Measurements from ENCODE around the gene SLC19A2. TPM values are rescaled to one million over a fixed set of nuclear protein-coding genes. Genes with fewer than 3 reads are reported as not detected.

The SLC19A2 gene
- total RNA-seq, 4 donors from 2014 or later = 48.8 to 195 (median 96.0) TPM

DNA sequence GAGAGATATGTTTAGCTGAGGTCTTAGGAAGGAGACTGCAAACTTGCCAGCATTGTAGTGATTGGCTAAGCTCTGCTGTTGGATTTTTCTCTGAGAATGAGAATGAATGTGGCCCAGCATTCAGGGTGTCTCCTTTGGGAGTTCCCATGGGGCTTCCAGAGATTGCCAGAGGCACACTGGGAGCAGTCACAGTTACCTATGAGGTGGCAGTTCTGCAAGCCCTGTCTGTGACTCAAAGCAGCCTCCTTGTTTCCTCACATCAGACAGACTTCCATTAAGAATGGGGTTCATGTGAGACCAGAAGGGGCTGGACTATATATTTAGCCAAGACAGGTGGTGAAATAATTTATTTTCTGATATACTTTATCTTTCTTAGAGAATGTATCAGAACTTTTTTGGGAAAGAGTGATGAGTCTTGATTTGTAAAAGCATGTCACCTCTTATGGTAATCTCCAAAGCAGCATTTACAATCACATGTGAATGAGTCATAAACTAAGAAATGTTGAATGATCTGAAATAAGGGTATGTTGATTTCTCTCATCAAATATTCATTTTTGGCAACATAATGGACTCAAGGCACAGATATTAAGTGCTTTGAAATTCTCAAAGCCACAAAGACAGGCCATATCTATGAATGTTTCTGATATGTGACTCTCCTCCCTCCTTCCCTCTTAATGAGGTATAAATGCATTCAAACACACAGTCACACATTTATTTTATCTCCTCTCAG is 9.5 kb upstream of the SLC19A2 start:
- DNase-seq (ENCODE audit: low spot score) = no peak
- peak; percentile 57 for ATAC-seq (ENCODE audit: low FRiP score)
- TF ChIP-seq, protein P1, sequence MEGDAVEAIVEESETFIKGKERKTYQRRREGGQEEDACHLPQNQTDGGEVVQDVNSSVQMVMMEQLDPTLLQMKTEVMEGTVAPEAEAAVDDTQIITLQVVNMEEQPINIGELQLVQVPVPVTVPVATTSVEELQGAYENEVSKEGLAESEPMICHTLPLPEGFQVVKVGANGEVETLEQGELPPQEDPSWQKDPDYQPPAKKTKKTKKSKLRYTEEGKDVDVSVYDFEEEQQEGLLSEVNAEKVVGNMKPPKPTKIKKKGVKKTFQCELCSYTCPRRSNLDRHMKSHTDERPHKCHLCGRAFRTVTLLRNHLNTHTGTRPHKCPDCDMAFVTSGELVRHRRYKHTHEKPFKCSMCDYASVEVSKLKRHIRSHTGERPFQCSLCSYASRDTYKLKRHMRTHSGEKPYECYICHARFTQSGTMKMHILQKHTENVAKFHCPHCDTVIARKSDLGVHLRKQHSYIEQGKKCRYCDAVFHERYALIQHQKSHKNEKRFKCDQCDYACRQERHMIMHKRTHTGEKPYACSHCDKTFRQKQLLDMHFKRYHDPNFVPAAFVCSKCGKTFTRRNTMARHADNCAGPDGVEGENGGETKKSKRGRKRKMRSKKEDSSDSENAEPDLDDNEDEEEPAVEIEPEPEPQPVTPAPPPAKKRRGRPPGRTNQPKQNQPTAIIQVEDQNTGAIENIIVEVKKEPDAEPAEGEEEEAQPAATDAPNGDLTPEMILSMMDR (IDR thresholded peaks at IDR 0.05) = no peak

DNA sequence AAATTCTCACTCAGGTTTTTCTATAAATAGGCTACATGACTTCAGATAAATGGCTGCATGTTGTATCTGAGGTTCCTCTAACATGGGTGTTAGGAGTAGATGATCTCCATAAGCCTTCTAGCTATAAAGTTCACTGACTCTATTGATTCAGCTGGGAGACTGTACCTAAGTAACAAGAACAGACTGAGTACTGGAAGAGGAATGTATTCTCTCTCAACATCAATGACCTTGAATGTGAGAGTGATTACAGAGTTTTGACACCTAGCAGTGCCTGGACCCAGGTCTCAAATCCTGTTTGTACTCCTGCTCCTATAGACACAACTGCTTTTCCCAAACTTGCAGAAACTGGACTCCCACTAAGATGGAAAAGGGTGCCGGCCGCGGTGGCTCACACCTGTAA is 8.6 kb upstream of the SLC19A2 start:
- DNase-seq (ENCODE audit: low spot score) (no peak), ATAC-seq (ENCODE audit: low FRiP score) (no peak)
- TF ChIP-seq, protein P1 (IDR thresholded peaks at IDR 0.05) = no peak

DNA sequence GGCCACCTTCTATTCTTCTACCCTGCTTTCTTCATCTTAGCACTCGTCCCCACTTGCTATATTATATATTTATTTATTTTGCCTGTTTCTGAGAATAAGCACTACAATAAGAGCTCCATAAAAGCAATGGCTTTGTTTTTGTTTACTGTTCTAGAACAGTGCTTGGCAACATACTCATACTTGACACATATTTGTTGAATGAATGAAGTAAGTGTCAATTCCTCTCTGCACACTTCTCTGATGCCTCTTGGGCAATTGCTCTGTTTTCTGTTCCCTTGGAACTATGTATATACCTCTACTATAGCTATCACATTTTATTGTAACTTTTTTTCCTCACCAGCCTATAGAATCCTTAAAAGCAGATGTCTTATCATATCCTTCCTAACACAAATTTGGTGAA is 7.5 kb upstream of the SLC19A2 start:
- ATAC-seq (ENCODE audit: low FRiP score) (no peak), DNase-seq (ENCODE audit: low spot score) (no peak)
- TF ChIP-seq, protein P1 (IDR thresholded peaks at IDR 0.05) = no peak

DNA sequence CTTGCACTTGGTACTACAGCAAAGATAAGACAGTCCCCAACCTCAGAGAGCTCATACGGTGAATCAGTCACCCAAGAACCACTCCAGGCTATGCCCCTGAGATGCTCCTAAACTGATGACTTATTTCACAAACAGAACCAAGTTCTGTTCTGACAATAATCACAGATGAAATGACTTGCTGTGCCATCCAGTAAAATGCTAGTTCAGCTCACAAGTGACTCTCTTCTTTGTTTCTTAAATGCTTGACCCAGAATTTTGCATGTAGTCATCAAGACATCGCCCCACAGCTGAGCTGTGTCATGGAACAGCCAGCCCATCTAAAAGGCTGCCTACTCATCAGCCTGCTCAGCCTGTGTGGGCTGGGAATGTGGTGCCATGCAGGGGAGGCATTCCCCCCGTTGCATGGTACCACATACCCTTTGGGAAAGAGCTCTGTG is 6.1 kb upstream of the SLC19A2 start:
- ATAC-seq (ENCODE audit: low FRiP score) = no peak
- TF ChIP-seq, protein P1 (IDR thresholded peaks at IDR 0.05) = no peak
- DNase-seq (ENCODE audit: low spot score) = no peak

DNA sequence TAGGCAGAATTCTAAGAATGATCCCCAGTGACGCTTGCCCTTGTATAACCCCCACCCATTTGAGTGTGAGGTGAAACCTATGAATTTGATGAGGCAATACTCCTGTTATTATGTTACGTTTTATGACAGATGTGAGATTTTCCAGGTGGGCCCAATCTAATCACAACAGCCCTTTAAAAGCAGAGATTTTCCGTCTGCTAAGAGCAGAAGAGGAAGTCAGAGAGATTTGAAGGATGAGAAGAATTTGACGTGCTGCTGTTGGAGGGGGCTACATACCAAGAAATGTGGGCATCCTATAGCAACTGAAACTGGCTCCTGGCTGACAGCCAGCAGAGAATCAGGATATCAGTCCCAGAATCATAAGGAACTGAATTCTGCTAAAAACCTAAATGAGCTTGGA is 2.4 kb upstream of the SLC19A2 start:
- no peak for DNase-seq (ENCODE audit: low spot score)
- TF ChIP-seq, protein P1 (IDR thresholded peaks at IDR 0.05) = no peak
- no peak for ATAC-seq (ENCODE audit: low FRiP score)

DNA sequence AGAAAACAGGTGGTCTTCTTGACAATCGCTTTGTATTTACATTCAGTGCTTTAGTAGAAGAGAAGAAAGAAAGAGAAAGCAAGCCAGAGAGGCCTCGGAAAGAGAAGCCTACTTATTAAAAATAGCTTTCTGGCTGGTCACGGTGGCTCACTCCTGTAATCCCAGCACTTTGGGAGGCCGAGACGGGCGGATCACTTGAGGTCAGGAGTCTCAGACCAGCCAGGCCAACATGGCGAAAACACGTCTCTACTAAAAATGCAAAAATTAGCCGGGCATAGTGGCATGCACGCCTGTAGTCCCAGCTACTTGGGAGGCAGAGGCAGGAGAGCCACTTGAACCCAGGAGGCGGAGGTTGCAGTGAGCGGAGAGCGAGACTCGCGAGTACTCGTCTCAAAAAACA is 1.8 kb upstream of the SLC19A2 start:
- no peak for DNase-seq (ENCODE audit: low spot score)
- TF ChIP-seq, protein P1 (IDR thresholded peaks at IDR 0.05) = no peak
- ATAC-seq (ENCODE audit: low FRiP score) = no peak

DNA sequence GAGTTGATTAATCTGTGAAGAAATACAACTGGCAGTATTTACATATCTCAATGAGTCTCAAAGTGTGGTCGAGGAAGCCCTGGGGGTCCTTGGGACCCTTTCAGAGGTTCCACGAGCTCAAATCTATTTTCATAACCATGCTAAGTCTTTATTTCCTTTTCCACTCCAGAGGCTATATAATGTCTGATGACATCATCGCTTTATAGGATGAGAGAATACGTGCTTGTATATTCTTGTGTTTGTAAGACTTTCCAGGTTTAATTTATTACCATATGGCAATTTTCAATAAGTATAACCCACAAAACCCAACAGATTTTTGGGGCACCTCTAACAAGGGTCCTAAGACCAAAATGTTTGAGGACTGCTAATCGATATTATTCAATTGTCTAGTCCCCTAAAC is 1.4 kb upstream of the SLC19A2 start:
- TF ChIP-seq, protein P1 (IDR thresholded peaks at IDR 0.05) = no peak
- DNase-seq (ENCODE audit: low spot score) (no peak), ATAC-seq (ENCODE audit: low FRiP score) (no peak)
